ENCODE data around the gene RPAP2. TPM values are rescaled to one million over a fixed set of nuclear protein-coding genes. Genes with fewer than 3 reads are reported as not detected.

RPAP2 gene
- total and polyA plus RNA-seq, 2 of the 8 experiments (the other 6 are each of a cell fraction or from before 2014, with no cell fraction given) = 7.9 to 28.4 TPM

GRCh38 chr1:92363401-92363800 is 64.5 kb downstream of the RPAP2 start:
- H3K4ac ChIP-seq (replicated peaks; ENCODE audit: insufficient read length, low read depth, low read length) = no peak overlapping the region
- no peak overlapping the region for H3K4me3 ChIP-seq (ENCODE audit: extremely low read depth in 1 of 4, insufficient read depth in 2 of 4, low read depth in 3 of 4, low read length in 4 of 4)
- no peak overlapping the region for H4K91ac ChIP-seq (replicated peaks; ENCODE audit: insufficient read length, low read length)
- no peak overlapping the region for H2AK5ac ChIP-seq (ENCODE audit: low read depth, low read length)
- H3K4me2 ChIP-seq (ENCODE audit: insufficient read depth in 1 of 2, low read depth in 2 of 2, low read length in 2 of 2) = no peak overlapping the region
- DNase-seq (ENCODE audit: low read depth in 1 of 2, low spot score in 2 of 2) = no peak
- H2BK5ac ChIP-seq (ENCODE audit: low read depth, low read length) = no peak overlapping the region
- H3K36me3 ChIP-seq (ENCODE audit: control insufficient read depth in 2 of 4, insufficient read depth in 4 of 4, low read length in 3 of 4) = no peaks in the 10 kb centered on the region; a peak in 1 of 8 replicates
- no peak overlapping the region for H3K27ac ChIP-seq (ENCODE audit: low read depth, low read length)
- H3K23me2 ChIP-seq (ENCODE audit: low read depth, low read length) = no peaks in the 10 kb centered on the region
- H2BK20ac ChIP-seq (ENCODE audit: low read length) = no peak overlapping the region
- H3K9ac ChIP-seq (replicated peaks in 1 of 4; ENCODE audit: extremely low read depth in 1 of 4, low read depth in 3 of 4, low read length in 3 of 4) = no peak overlapping the region
- H2BK15ac ChIP-seq (ENCODE audit: low read length) = no peak overlapping the region
- H2AFZ ChIP-seq (ENCODE audit: low read length) = no peak overlapping the region
- H3K56ac ChIP-seq (replicated peaks; ENCODE audit: insufficient read length, low read depth, low read length) = no peak overlapping the region
- CTCF ChIA-PET (ENCODE audit: partially characterized antibody) = no interaction called here
- no peak overlapping the region for H4K8ac ChIP-seq (ENCODE audit: extremely low read depth, insufficient read depth, low read length)
- no peak overlapping the region for H4K5ac ChIP-seq (ENCODE audit: insufficient read length, low read depth, low read length)
- H4K20me1 ChIP-seq (replicated peaks in 1 of 2; ENCODE audit: control insufficient read depth in 1 of 2, insufficient read depth in 2 of 2, low read length in 2 of 2) = peaks cover 0 to 1% of the 10 kb centered on the region in 2 experiments
- no peaks in the 10 kb centered on the region for H3K79me1 ChIP-seq (ENCODE audit: low read depth, low read length)
- H3K27me3 ChIP-seq (replicated peaks in 1 of 4; ENCODE audit: control insufficient read depth in 3 of 4, extremely low read depth in 1 of 4, insufficient read depth in 3 of 4, low read length in 3 of 4) = no peaks in the 10 kb centered on the region
- H3K9me3 ChIP-seq (ENCODE audit: insufficient read depth in 2 of 2, low read depth in 1 of 2, low read length in 1 of 2) = no peaks in the 10 kb centered on the region
- no peak overlapping the region for H2BK12ac ChIP-seq (ENCODE audit: low read depth, low read length)
- no peak for FAIRE-seq
- 93% methylated on average over 3 of the region's 3 CpGs; no CpG with 5 or more reads in 1 of the 2 experiments for WGBS, 2 experiments (ENCODE audit: extremely low coverage in 1 of 2, insufficient coverage in 1 of 2, insufficient read length in 1 of 2, insufficient replicate concordance in 2 of 2, low coverage in 1 of 2, low lambda C conversion rate in 2 of 2, missing lambda C conversion rate in 1 of 2)
- POLR2A ChIA-PET (ENCODE audit: partially characterized antibody) = no interaction called here
- no peaks in the 10 kb centered on the region for H3K79me2 ChIP-seq (ENCODE audit: control insufficient read depth in 1 of 2, insufficient read depth in 2 of 2, low read length in 2 of 2)
- no peak overlapping the region for H3K18ac ChIP-seq (ENCODE audit: extremely low read depth, low read length)
- H3K4me1 ChIP-seq (replicated peaks in 1 of 4; ENCODE audit: control insufficient read depth in 3 of 4, insufficient read depth in 4 of 4, low read length in 3 of 4) = no peaks in the 10 kb centered on the region
- H3K14ac ChIP-seq (ENCODE audit: insufficient read length) = no peak overlapping the region
- H2BK120ac ChIP-seq (replicated peaks; ENCODE audit: low read depth, low read length) = no peak overlapping the region
- no peak overlapping the region for H3K23ac ChIP-seq (ENCODE audit: insufficient read length)
- no peak for TF ChIP-seq RXRA (IDR thresholded peaks at IDR 0.05; ENCODE audit: insufficient read depth, low read depth, low read length)
- TF ChIP-seq SRF (IDR thresholded peaks at IDR 0.05; ENCODE audit: low read depth, low read length) = no peak
- TF ChIP-seq, protein P1, sequence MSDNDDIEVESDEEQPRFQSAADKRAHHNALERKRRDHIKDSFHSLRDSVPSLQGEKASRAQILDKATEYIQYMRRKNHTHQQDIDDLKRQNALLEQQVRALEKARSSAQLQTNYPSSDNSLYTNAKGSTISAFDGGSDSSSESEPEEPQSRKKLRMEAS (IDR thresholded peaks at IDR 0.05) = no peak
- TF ChIP-seq BCL11A (IDR thresholded peaks at IDR 0.05; ENCODE audit: low read depth in 2 of 2, low read length in 2 of 2) = no peak
- TF ChIP-seq SP1 (IDR thresholded peaks at IDR 0.05; ENCODE audit: low read depth, low read length) = no peak
- no peak for TF ChIP-seq KDM5A (IDR thresholded peaks at IDR 0.05; ENCODE audit: low read length)
- no peak for TF ChIP-seq POLR2A (IDR thresholded peaks at IDR 0.05; ENCODE audit: control extremely low read depth in 1 of 2, low read depth in 2 of 2, low read length in 2 of 2)
- TF ChIP-seq TCF12 (IDR thresholded peaks at IDR 0.05; ENCODE audit: low read depth, low read length) = no peak
- TF ChIP-seq HDAC2 (IDR thresholded peaks at IDR 0.05; ENCODE audit: borderline replicate concordance in 1 of 2, low read depth in 2 of 2, low read length in 2 of 2) = no peak
- no peak for TF ChIP-seq ZNF274 (IDR thresholded peaks at IDR 0.05; ENCODE audit: borderline replicate concordance, extremely low read depth, low read length)
- no peak for TF ChIP-seq CTCF (IDR thresholded peaks at IDR 0.05; ENCODE audit: control extremely low read depth in 1 of 3, insufficient read depth in 1 of 3, low read depth in 1 of 3, low read length in 3 of 3)

Data from H1 (cell line).